Astrocyte of the spinal cord (primary cell): ENCODE measurements around the gene RAI14.
A peak's percentile ranks its signal among the peaks of the same experiment; 100 is the strongest.

ENCODE experiments used
- DNase-seq: peaks from one replicate; pipeline ENCODE4 v3.0.0; 2011; ENCODE audit warnings: low read depth, low spot score
- H3K4me3 ChIP-seq: 2 replicates; pipeline ENCODE4 v1.5.1; 2011; ENCODE audit warnings: low read depth, mild to moderate bottlenecking, low read length, moderate library complexity
- CTCF ChIP-seq: IDR thresholded peaks from 2 replicates; pipeline ENCODE4 v1.5.1; 2012; ENCODE audit warnings: low read depth, mild to moderate bottlenecking, low read length, inconsistent platforms
- in situ Hi-C: cut with HindIII; loops from 2 replicates; pipeline ENCODE4 v1.10.0; 2017; ENCODE audit warnings: low sequenced_read_pairs

The RAI14 gene

DNA sequence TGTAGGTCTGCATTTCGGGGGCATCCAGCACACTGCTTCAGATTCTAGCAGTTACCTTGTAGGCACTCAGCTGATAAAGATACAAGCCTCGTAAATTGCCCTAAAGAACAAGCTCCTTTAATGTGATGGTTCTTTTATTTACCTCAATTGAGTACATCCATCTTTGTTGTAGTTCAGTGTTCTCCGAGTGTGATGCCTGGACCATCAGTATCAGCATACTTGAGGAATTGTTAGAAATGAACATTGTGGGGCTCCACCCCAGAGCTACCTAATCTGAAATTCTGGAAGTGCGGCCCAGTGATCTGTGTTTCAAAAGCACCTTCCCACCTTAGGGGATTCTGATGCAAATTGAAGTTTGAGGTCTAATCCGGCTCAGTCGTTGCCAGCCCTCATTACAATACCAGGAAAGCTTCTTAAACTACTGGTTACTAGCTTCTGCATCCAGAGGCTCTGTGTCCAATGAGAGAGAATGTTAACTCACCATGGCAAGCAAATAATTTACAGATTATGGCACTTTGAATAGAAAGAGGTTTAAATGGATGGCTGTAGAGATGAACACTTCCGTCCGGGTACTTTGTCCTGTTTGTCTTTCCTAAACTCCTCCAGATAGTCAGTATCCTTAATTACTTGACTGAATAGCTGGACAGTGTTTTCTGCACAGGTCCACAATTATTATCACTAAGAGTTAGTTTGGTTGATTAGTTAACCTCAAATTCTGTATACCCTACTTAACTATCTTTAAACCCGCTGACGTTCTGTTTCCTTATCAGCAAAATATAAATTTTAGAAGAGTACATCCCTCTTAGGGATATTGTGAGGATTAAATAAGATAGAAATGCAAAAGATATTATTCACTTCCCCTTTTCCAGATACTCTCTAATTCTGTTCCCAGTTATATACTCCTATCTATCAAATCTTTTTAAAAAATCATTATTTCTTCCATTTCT lies 47.9 kb downstream of the RAI14 start:
- no peak overlapping the region for H3K4me3 ChIP-seq
- in situ Hi-C loops: no loop called here
- no peak for TF ChIP-seq CTCF
- DNase-seq: no peak

DNA sequence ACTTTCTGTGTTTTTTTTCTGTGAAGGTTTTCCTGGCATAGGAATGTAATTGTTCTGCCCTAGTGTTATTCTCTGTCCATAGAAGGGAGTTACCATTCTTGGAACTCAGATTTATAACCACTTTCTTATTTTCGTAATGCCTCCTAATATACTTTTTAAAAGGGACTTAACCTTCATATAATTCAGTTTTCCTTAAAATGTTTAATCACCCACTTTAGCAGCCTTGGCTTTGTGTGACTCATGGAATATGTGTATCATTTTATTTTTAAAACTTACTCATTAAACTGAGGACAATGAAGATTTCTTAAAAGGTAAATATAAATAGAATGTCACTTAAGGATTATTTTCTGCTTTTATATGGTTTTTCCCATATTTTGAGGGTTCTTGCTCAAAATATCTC lies 50.0 kb downstream of the RAI14 start:
- in situ Hi-C loops: no loop called here

DNA sequence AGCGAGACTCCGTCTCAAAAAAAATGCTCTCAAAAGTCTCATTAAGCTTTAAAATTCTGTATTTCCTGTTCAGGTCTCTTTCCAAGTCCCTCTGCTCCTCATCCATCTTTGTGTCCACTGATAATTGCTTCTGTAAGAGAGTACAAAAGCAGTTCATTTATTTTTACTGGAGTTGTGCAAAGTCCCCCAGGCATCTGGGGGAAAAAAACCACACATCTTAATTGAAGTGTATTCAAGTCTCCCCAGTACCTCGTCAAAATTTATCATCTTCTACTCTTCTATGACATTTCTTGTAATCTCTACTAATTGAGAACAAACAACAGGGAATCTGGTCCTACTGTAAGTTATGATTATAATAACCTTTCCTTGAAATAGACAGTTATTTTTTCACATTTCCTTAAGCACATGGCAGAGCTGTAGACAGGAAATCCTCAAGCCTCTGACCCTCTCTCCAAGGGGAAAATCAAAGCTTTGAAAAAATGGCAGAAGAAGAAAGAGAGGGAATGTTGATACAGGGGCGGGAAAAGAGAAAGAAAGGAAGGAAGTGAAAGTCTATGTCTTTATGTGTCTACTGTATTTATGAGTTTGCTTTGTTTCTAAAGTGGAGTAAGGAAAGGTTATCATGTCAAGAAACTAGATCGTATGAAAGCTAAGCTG lies 51.5 kb downstream of the RAI14 start:
- H3K4me3 ChIP-seq: no peak overlapping the region
- no peak for TF ChIP-seq CTCF
- in situ Hi-C loops: no loop called here
- no peak for DNase-seq

More for the DNA sequence above, 50.0 kb downstream of the RAI14 start:
- H3K4me3 ChIP-seq: no peak overlapping the region
- no peak for DNase-seq
- TF ChIP-seq CTCF: no peak

- H3K4me3 ChIP-seq: no peak overlapping the region
- no peak for TF ChIP-seq CTCF
- in situ Hi-C loops: no loop called here
- DNase-seq: no peak
These were observed 52.6 kb downstream of the RAI14 start for GRCh38 chr5:34708777-34709176.

- TF ChIP-seq CTCF: no peak
- in situ Hi-C loops: no loop called here
- peak; percentile 96 for DNase-seq
- no peak overlapping the region for H3K4me3 ChIP-seq
These were observed 53.9 kb downstream of the RAI14 start for GRCh38 chr5:34709861-34710673.

- no peak overlapping the region for H3K4me3 ChIP-seq
- no peak for DNase-seq
- in situ Hi-C loops: no loop called here
- no peak for TF ChIP-seq CTCF
These were observed 56.4 kb downstream of the RAI14 start for GRCh38 chr5:34712565-34712964.
